Panc1 (cell line): ENCODE results near the gene A2ML1. TPM values are rescaled to one million over a fixed set of nuclear protein-coding genes. Genes with fewer than 3 reads are reported as not detected.

ENCODE experiments used
- ATAC-seq: fragments of 200-7000 bp; cut with Tn5 transposase; 2 replicates; pipeline ENCODE4 v1.9.1; 2020; ENCODE audit warnings: mild to moderate bottlenecking, moderate library complexity
- BruUV-seq: library from RNA; stranded (reverse); fragments of 400-500 nt; replicated peaks from 2 replicates; lab custom pipeline; 2021; lab: Mats Ljungman, UMichigan
- CTCF ChIA-PET: fragments of 300-600 bp; sonication (Branson Sonifier 250); formaldehyde crosslinking; loops from one replicate; lab custom pipeline; 2022; ENCODE audit warnings: antibody characterized with exemption; lab: Charles Lee
- POLR2A ChIA-PET: fragments of 300-600 bp; sonication (Branson Sonifier 250); formaldehyde crosslinking; loops from one replicate; lab custom pipeline; 2022; ENCODE audit warnings: antibody characterized with exemption; lab: Charles Lee
- DNase-seq: peaks from one replicate; pipeline ENCODE4 v3.0.0-alpha.2; 2010; ENCODE audit warnings: low read depth, low spot score
- H3K27ac ChIP-seq: 2 replicates; pipeline ENCODE4 v1.5.1; 2011; ENCODE audit warnings: mild to moderate bottlenecking, low read length, inconsistent platforms
- H3K27me3 ChIP-seq: fragments of 200-500 bp; sonication (Bioruptor generic); 2 replicates; pipeline ENCODE4 v1.6.0; 2014; ENCODE audit warnings: low read length, inconsistent platforms; ENCODE audit not compliant: control insufficient read depth, insufficient read depth
- H3K36me3 ChIP-seq: fragments of 200-500 bp; sonication (Bioruptor generic); 2 replicates; pipeline ENCODE4 v1.5.1; 2014; ENCODE audit warnings: inconsistent platforms, mild to moderate bottlenecking, low read length, moderate library complexity; ENCODE audit not compliant: control insufficient read depth, insufficient read depth
- H3K4me1 ChIP-seq: 2 replicates; pipeline ENCODE4 v1.5.1; 2011; ENCODE audit warnings: inconsistent platforms, mild to moderate bottlenecking, low read length, moderate library complexity; ENCODE audit not compliant: control insufficient read depth, insufficient read depth
- H3K4me3 ChIP-seq, 2 experiments: 2 replicates each; pipeline ENCODE4 v1.5.1; 2011 to 2012; ENCODE audit warnings: low read depth in 2 of 2, low read length in 2 of 2, mild to moderate bottlenecking in 2 of 2, inconsistent platforms in 1 of 2, moderate library complexity in 1 of 2
- H3K9me3 ChIP-seq: fragments of 200-500 bp; sonication (Bioruptor generic); 2 replicates; pipeline ENCODE4 v1.5.1; 2014; ENCODE audit warnings: low read depth, mild to moderate bottlenecking, inconsistent platforms, low read length, moderate library complexity; ENCODE audit not compliant: control insufficient read depth, insufficient read depth
- POLR2AphosphoS5 ChIP-seq: IDR thresholded peaks from 2 replicates; pipeline ENCODE4 v1.6.1; 2012; ENCODE audit warnings: mild to moderate bottlenecking, low read depth, low read length, moderate library complexity
- SIN3A ChIP-seq: IDR thresholded peaks from 2 replicates; pipeline ENCODE4 v1.6.1; 2012; ENCODE audit warnings: low read depth, mild to moderate bottlenecking, low read length, moderate library complexity, borderline replicate concordance; ENCODE audit not compliant: insufficient read depth
- TCF7L2 ChIP-seq: IDR thresholded peaks from 2 replicates; pipeline ENCODE4 v1.6.1; 2011; ENCODE audit warnings: mild to moderate bottlenecking, low read depth, low read length, inconsistent platforms
- in situ Hi-C: cut with HindIII; loops from 2 replicates; pipeline ENCODE4 v1.10.0; 2016; ENCODE audit warnings: low sequenced_read_pairs, low pct_unique_long_range_greater_than_20kb
- intact Hi-C: fragments of 100-400 bp; cut with micrococcal nuclease; formaldehyde crosslinking; loops from one replicate; pipeline ENCODE4 v1.10.0; 2022; ENCODE audit not compliant: unreplicated experiment
- total RNA-seq: library from RNA; stranded (reverse); gene quantifications from one replicate; pipeline ENCODE4 v1.2.1, GENCODE V29; 2021; ENCODE audit not compliant: unreplicated experiment
- TF ChIP-seq, protein P1 (sequence below): fragments of 450-650 bp; IDR thresholded peaks from 2 replicates; pipeline ENCODE4 v1.5.1; 2017; ENCODE audit warnings: mild to moderate bottlenecking
- TF ChIP-seq, protein P2 (sequence below), 2 experiments: IDR thresholded peaks; 2 replicates each; pipeline ENCODE4 v1.6.1; 2011 to 2012; ENCODE audit warnings: low read depth in 2 of 2, control low read depth in 1 of 2, low read length in 1 of 2, mild to moderate bottlenecking in 1 of 2, moderate library complexity in 1 of 2; ENCODE audit not compliant: insufficient read depth in 1 of 2

The A2ML1 gene
- total RNA-seq, 1 experiment from 2014 or later = not detected

DNA sequence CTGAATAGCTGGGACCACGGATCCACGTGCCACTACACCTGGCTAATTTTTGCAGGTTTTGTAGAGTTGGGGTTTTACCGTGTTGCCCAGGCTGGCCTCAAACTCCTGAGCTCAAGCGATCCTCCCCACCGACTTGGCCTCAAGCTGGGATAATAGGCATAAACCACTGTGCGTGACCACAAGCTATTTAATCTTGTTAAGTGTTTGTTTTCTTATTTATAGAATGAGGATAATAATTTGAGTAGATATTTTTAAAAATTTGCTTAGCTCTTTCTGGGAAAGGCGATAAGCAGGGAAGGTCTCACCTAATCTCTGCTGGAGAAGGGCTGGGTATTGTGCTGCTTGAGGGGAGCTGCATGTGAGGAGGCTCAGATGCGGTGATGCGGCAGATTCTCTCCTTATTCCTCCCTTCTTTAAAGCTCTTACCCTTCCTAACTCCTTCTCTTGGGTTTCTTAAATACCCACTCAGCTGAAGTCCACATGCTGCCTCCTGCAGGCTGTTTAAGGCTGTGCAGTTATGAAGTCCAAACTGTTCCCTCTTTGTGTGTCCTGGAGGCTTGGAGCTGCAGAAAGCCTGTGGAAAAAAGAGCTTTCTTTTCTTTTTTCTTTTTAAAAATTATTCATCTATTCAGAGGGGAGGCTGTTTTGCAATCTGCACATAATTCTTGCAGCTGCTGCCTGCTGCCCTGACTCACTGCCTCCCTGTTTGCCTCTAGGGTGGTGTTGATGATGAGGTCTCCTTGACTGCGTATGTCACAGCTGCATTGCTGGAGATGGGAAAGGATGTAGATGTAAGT lies 37.9 kb downstream of the A2ML1 start:
- H3K4me3 ChIP-seq = no peak overlapping the region

DNA sequence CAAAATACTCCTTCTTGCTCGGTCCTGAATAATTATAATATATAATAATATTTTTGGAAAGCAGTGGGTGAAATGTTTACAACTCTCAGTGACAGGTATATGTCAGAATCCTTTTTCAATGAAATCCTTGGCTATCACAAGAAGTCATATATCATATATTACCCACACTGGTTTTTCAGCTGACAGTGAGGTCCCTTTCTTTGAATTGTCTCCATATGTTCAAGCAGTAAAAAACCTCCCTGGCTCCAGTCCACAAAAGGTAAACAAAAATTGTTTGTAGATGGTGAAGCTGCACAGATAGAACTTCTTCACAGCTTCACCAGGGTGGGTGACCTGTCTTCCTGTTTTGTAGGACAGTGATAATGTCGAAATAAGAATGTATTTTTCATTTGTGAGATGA lies 44.0 kb downstream of the A2ML1 start:
- ChIA-PET POLR2A (no interaction called here), CTCF (no interaction called here)
- Histone ChIP-seq H3K4me1 (no peaks in the 10 kb centered on the region), H3K27ac (no peak overlapping the region), H3K9me3 (no peaks in the 10 kb centered on the region), H3K27me3 (no peaks in the 10 kb centered on the region), H3K36me3 (no peaks in the 10 kb centered on the region), H3K4me3 (no peak overlapping the region)
- intact Hi-C loops (no loop called here), in situ Hi-C loops (no loop called here)
- DNase-seq = no peak
- no peak for ATAC-seq
- TF ChIP-seq, protein P1, sequence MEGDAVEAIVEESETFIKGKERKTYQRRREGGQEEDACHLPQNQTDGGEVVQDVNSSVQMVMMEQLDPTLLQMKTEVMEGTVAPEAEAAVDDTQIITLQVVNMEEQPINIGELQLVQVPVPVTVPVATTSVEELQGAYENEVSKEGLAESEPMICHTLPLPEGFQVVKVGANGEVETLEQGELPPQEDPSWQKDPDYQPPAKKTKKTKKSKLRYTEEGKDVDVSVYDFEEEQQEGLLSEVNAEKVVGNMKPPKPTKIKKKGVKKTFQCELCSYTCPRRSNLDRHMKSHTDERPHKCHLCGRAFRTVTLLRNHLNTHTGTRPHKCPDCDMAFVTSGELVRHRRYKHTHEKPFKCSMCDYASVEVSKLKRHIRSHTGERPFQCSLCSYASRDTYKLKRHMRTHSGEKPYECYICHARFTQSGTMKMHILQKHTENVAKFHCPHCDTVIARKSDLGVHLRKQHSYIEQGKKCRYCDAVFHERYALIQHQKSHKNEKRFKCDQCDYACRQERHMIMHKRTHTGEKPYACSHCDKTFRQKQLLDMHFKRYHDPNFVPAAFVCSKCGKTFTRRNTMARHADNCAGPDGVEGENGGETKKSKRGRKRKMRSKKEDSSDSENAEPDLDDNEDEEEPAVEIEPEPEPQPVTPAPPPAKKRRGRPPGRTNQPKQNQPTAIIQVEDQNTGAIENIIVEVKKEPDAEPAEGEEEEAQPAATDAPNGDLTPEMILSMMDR = no peak
- TF ChIP-seq TCF7L2 = no peak
- TF ChIP-seq POLR2AphosphoS5 = no peak
- no peak for TF ChIP-seq SIN3A
- TF ChIP-seq, protein P2, sequence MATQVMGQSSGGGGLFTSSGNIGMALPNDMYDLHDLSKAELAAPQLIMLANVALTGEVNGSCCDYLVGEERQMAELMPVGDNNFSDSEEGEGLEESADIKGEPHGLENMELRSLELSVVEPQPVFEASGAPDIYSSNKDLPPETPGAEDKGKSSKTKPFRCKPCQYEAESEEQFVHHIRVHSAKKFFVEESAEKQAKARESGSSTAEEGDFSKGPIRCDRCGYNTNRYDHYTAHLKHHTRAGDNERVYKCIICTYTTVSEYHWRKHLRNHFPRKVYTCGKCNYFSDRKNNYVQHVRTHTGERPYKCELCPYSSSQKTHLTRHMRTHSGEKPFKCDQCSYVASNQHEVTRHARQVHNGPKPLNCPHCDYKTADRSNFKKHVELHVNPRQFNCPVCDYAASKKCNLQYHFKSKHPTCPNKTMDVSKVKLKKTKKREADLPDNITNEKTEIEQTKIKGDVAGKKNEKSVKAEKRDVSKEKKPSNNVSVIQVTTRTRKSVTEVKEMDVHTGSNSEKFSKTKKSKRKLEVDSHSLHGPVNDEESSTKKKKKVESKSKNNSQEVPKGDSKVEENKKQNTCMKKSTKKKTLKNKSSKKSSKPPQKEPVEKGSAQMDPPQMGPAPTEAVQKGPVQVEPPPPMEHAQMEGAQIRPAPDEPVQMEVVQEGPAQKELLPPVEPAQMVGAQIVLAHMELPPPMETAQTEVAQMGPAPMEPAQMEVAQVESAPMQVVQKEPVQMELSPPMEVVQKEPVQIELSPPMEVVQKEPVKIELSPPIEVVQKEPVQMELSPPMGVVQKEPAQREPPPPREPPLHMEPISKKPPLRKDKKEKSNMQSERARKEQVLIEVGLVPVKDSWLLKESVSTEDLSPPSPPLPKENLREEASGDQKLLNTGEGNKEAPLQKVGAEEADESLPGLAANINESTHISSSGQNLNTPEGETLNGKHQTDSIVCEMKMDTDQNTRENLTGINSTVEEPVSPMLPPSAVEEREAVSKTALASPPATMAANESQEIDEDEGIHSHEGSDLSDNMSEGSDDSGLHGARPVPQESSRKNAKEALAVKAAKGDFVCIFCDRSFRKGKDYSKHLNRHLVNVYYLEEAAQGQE (IDR thresholded peaks at IDR 0.05; ENCODE audit: insufficient read depth in 1 of 2, low read depth in 2 of 2, low read length in 1 of 2) = no peak
- BruUV-seq = no TSS peak

More for the DNA sequence above, 37.9 kb downstream of the A2ML1 start:
- Histone ChIP-seq H3K4me1 (no peaks in the 10 kb centered on the region), H3K27ac (no peak overlapping the region), H3K9me3 (no peaks in the 10 kb centered on the region), H3K27me3 (no peaks in the 10 kb centered on the region), H3K36me3 (no peaks in the 10 kb centered on the region)
- in situ Hi-C loops (no loop called here), intact Hi-C loops (no loop called here)
- ATAC-seq = peak; percentile 69
- ChIA-PET POLR2A (no interaction called here), CTCF (interaction anchor here (1.2 to 1.3 kb wide), 2 partner anchors 30 to 203 kb away, joined by 3 to 6 read pairs; no protein-coding TSS in a partner anchor)
- TF ChIP-seq, protein P2 (IDR thresholded peaks at IDR 0.05; ENCODE audit: insufficient read depth in 1 of 2, low read depth in 2 of 2, low read length in 1 of 2) = no peak
- TF ChIP-seq TCF7L2 = no peak
- TF ChIP-seq SIN3A = no peak
- TF ChIP-seq POLR2AphosphoS5 = no peak
- TF ChIP-seq, protein P1 = peak; percentile 69
- no peak for DNase-seq
- no TSS peak for BruUV-seq
